ENCODE measurements around the gene CDC14A. TPM values are rescaled to one million over a fixed set of nuclear protein-coding genes. Genes with fewer than 3 reads are reported as not detected.

Gene CDC14A
- total RNA-seq, 1 experiment from 2014 or later: 3.4 TPM

- no peak overlapping the region for H3K27ac ChIP-seq (ENCODE audit: low read length)
- intact Hi-C loops (cut with micrococcal nuclease): no loop called here
- TF ChIP-seq EZH2phosphoT487 (IDR thresholded peaks at IDR 0.05; ENCODE audit: borderline replicate concordance, low read length) (no peak), EZH2 (IDR thresholded peaks at IDR 0.05; ENCODE audit: low read length, unreplicated experiment) (no peak), CTCF (conservative IDR thresholded peaks at IDR 0.05; ENCODE audit: low read depth, low read length) (no peak)
- BruUV-seq (replicated peaks): no TSS peak
- ATAC-seq (no peak), DNase-seq (no peak)
- ChIA-PET POLR2A (ENCODE audit: unreplicated experiment) (no interaction called here), CTCF (no interaction called here)
- no peaks in the 10 kb centered on the region for H3K36me3 ChIP-seq (ENCODE audit: low read depth, low read length)
- no peaks in the 10 kb centered on the region for H3K9me2 ChIP-seq (replicated peaks; ENCODE audit: low read length)
- no peak overlapping the region for H3K4me2 ChIP-seq (ENCODE audit: low read length)
- no peaks in the 10 kb centered on the region for H3K79me2 ChIP-seq (ENCODE audit: low read length)
- H3K27me3 ChIP-seq (ENCODE audit: low read length): no peaks in the 10 kb centered on the region
- H3K9me3 ChIP-seq (ENCODE audit: low read length): no peaks in the 10 kb centered on the region
- no peaks in the 10 kb centered on the region for H3F3A ChIP-seq (ENCODE audit: low read length, unreplicated experiment)
- H3K4me1 ChIP-seq (ENCODE audit: insufficient read depth, low read length): no peaks in the 10 kb centered on the region
- no peaks in the 10 kb centered on the region for H4K20me1 ChIP-seq (ENCODE audit: low read length)
- H3K9ac ChIP-seq (ENCODE audit: low read length): no peak overlapping the region
- H2AFZ ChIP-seq (ENCODE audit: low read length): no peak overlapping the region
- no peak overlapping the region for H3K4me3 ChIP-seq (ENCODE audit: low read length)
Measured at GRCh38 chr1:100526894-100527293, 174.6 kb downstream of the CDC14A start.

GRCh38 chr1:100528871-100529270 lies 176.6 kb downstream of the CDC14A start:
- Histone ChIP-seq H3K36me3 (ENCODE audit: low read depth, low read length) (no peaks in the 10 kb centered on the region), H3K79me2 (ENCODE audit: low read length) (no peaks in the 10 kb centered on the region), H3K27me3 (ENCODE audit: low read length) (no peaks in the 10 kb centered on the region), H3K9me2 (replicated peaks; ENCODE audit: low read length) (no peaks in the 10 kb centered on the region), H3K4me3 (ENCODE audit: low read length) (no peak overlapping the region), H4K20me1 (ENCODE audit: low read length) (no peaks in the 10 kb centered on the region), H3K4me1 (ENCODE audit: insufficient read depth, low read length) (no peaks in the 10 kb centered on the region), H2AFZ (ENCODE audit: low read length) (no peak overlapping the region), H3K27ac (ENCODE audit: low read length) (no peak overlapping the region), H3K4me2 (ENCODE audit: low read length) (no peak overlapping the region), H3K9ac (ENCODE audit: low read length) (no peak overlapping the region), H3F3A (ENCODE audit: low read length, unreplicated experiment) (no peaks in the 10 kb centered on the region), H3K9me3 (ENCODE audit: low read length) (no peaks in the 10 kb centered on the region)
- TF ChIP-seq EZH2 (IDR thresholded peaks at IDR 0.05; ENCODE audit: low read length, unreplicated experiment) (no peak), EZH2phosphoT487 (IDR thresholded peaks at IDR 0.05; ENCODE audit: borderline replicate concordance, low read length) (no peak), CTCF (conservative IDR thresholded peaks at IDR 0.05; ENCODE audit: low read depth, low read length) (no peak)
- ChIA-PET CTCF (no interaction called here), POLR2A (ENCODE audit: unreplicated experiment) (no interaction called here)
- intact Hi-C loops (cut with micrococcal nuclease): no loop called here
- DNase-seq: no peak
- BruUV-seq (replicated peaks): no TSS peak
- ATAC-seq: no peak

- Histone ChIP-seq H3K27ac (ENCODE audit: low read length) (no peak overlapping the region), H3K4me1 (ENCODE audit: insufficient read depth, low read length) (no peaks in the 10 kb centered on the region), H4K20me1 (ENCODE audit: low read length) (no peaks in the 10 kb centered on the region), H3K79me2 (ENCODE audit: low read length) (no peaks in the 10 kb centered on the region), H3K9me2 (replicated peaks; ENCODE audit: low read length) (no peaks in the 10 kb centered on the region), H3K4me3 (ENCODE audit: low read length) (no peak overlapping the region), H3K4me2 (ENCODE audit: low read length) (no peak overlapping the region), H3K27me3 (ENCODE audit: low read length) (no peaks in the 10 kb centered on the region), H2AFZ (ENCODE audit: low read length) (no peak overlapping the region), H3K36me3 (ENCODE audit: low read depth, low read length) (no peaks in the 10 kb centered on the region), H3K9ac (ENCODE audit: low read length) (no peak overlapping the region), H3K9me3 (ENCODE audit: low read length) (no peaks in the 10 kb centered on the region), H3F3A (ENCODE audit: low read length, unreplicated experiment) (no peaks in the 10 kb centered on the region)
- no peak for TF ChIP-seq EZH2phosphoT487 (IDR thresholded peaks at IDR 0.05; ENCODE audit: borderline replicate concordance, low read length)
- ATAC-seq: no peak
- DNase-seq: no peak
- CTCF ChIA-PET: no interaction called here
- intact Hi-C loops (cut with micrococcal nuclease): no loop called here
- POLR2A ChIA-PET (ENCODE audit: unreplicated experiment): no interaction called here
- no TSS peak for BruUV-seq (replicated peaks)
Measured at GRCh38 chr1:100530141-100530540, 177.8 kb downstream of the CDC14A start.
